SK-N-MC (cell line): ENCODE results near the gene GK.

ENCODE experiments used
- EZH2 ChIP-seq: fragments of 200-600 bp; sonication (generic); IDR thresholded peaks from one replicate; pipeline ENCODE4 v1.6.1; 2017; ENCODE audit warnings: antibody characterized with exemption
- FOXP2 ChIP-seq: optimal IDR thresholded peaks from 2 replicates; pipeline ENCODE3; 2011; ENCODE audit warnings: mild to moderate bottlenecking, moderate library complexity; ENCODE audit not compliant: insufficient read depth; ENCODE audit errors: extremely low read length, control extremely low read depth
- POLR2AphosphoS5 ChIP-seq: IDR thresholded peaks from 2 replicates; pipeline ENCODE4 v1.6.1; 2012; ENCODE audit warnings: mild to moderate bottlenecking, low read depth, low read length, borderline replicate concordance

GRCh38 chrX:30673884-30674598, 20.8 kb downstream of the GK start:
- TF ChIP-seq EZH2: no peak
- no peak for TF ChIP-seq POLR2AphosphoS5
- no peak for TF ChIP-seq FOXP2
